Erythroblast (primary cell): ENCODE measurements around the gene HOXA6.

Experiments used
- GATA1 ChIP-seq: IDR thresholded peaks from 2 replicates; pipeline ENCODE4 v1.6.1; 2011; ENCODE audit warnings: low read depth, mild to moderate bottlenecking, control low read depth, low read length, moderate library complexity
- POLR2A ChIP-seq: IDR thresholded peaks from 2 replicates; pipeline ENCODE4 v1.6.1; 2011; ENCODE audit warnings: mild to moderate bottlenecking, low read length

GRCh38 chr7:27126596-27127327, 20.8 kb downstream of the HOXA6 start:
- TF ChIP-seq POLR2A: no peak
- TF ChIP-seq GATA1: no peak
